OCI-LY7 (cell line): ENCODE measurements around the gene DLEC1.

Experiments
- EZH2phosphoT487 ChIP-seq: fragments of 200-600 bp; sonication (generic); IDR thresholded peaks from 2 replicates; pipeline ENCODE4 v1.6.1; 2018; ENCODE audit warnings: low read depth, borderline replicate concordance, mild to moderate bottlenecking, mixed run types, antibody characterized with exemption, low read length, moderate library complexity, mixed read lengths
- TF ChIP-seq, protein P1 (sequence below): fragments of 200-600 bp; sonication (generic); conservative IDR thresholded peaks from 2 replicates; pipeline ENCODE4 v1.5.1; 2014; ENCODE audit warnings: mild to moderate bottlenecking, antibody characterized with exemption, low read length, moderate library complexity, mixed read lengths

GRCh38 chr3:37996785-37997301, 42.2 kb upstream of the DLEC1 start:
- TF ChIP-seq, protein P1, sequence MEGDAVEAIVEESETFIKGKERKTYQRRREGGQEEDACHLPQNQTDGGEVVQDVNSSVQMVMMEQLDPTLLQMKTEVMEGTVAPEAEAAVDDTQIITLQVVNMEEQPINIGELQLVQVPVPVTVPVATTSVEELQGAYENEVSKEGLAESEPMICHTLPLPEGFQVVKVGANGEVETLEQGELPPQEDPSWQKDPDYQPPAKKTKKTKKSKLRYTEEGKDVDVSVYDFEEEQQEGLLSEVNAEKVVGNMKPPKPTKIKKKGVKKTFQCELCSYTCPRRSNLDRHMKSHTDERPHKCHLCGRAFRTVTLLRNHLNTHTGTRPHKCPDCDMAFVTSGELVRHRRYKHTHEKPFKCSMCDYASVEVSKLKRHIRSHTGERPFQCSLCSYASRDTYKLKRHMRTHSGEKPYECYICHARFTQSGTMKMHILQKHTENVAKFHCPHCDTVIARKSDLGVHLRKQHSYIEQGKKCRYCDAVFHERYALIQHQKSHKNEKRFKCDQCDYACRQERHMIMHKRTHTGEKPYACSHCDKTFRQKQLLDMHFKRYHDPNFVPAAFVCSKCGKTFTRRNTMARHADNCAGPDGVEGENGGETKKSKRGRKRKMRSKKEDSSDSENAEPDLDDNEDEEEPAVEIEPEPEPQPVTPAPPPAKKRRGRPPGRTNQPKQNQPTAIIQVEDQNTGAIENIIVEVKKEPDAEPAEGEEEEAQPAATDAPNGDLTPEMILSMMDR, result peak; percentile 89
- no peak for TF ChIP-seq EZH2phosphoT487
